CD4-positive, alpha-beta memory T cell (primary cell): ENCODE measurements around the gene SH3BGRL2. TPM values are rescaled to one million over a fixed set of nuclear protein-coding genes. Genes with fewer than 3 reads are reported as not detected.

Experiments
- CTCF ChIA-PET: fragments of 350-600 bp; sonication (Branson Sonifier 250); formaldehyde crosslinking; loops from one replicate; lab custom pipeline; 2021; ENCODE audit warnings: inconsistent platforms; ENCODE audit not compliant: partially characterized antibody; lab: Charles Lee
- POLR2A ChIA-PET: fragments of 350-600 bp; sonication (Branson Sonifier 250); formaldehyde crosslinking; loops from one replicate; lab custom pipeline; 2021; ENCODE audit not compliant: partially characterized antibody; lab: Charles Lee
- DNase-seq, 5 donors: peaks; one replicate each; pipeline versions ENCODE4 v3.0.0 to v3.0.0-alpha.2; 2020 to 2022; ENCODE audit warnings: mixed read lengths in 1 of 5
- H3K27ac ChIP-seq: one replicate; pipeline ENCODE4 v1.7.0; 2013; ENCODE audit warnings: low read depth, low read length
- H3K27me3 ChIP-seq: 2 replicates; pipeline ENCODE4 v1.7.0; 2013; ENCODE audit warnings: mild to moderate bottlenecking, low read length, moderate library complexity; ENCODE audit not compliant: insufficient read depth
- H3K36me3 ChIP-seq: 2 replicates; pipeline ENCODE4 v1.7.0; 2013; ENCODE audit warnings: mild to moderate bottlenecking, low read length, moderate library complexity; ENCODE audit not compliant: insufficient read depth
- H3K4me1 ChIP-seq: 2 replicates; pipeline ENCODE4 v1.7.0; 2013; ENCODE audit warnings: mild to moderate bottlenecking, low read length, moderate library complexity; ENCODE audit not compliant: insufficient read depth
- H3K4me3 ChIP-seq, 2 donors: one replicate each; pipeline ENCODE4 v1.7.0; 2013; ENCODE audit warnings: low read length in 2 of 2, mild to moderate bottlenecking in 1 of 2
- H3K9me3 ChIP-seq, 2 donors: one replicate each; pipeline ENCODE4 v1.7.0; 2013; ENCODE audit warnings: low read length in 2 of 2, control low read depth in 1 of 2; ENCODE audit not compliant: control insufficient read depth in 1 of 2
- H3K27ac Mint-ChIP-seq, 7 donors: one replicate each; pipeline ENCODE4 v1.8.0; 2020 to 2021; ENCODE audit warnings: mixed read lengths in 7 of 7, mild to moderate bottlenecking in 6 of 7, inconsistent platforms in 3 of 7, moderate library complexity in 3 of 7
- H3K27me3 Mint-ChIP-seq, 2 donors: one replicate each; pipeline ENCODE4 v1.8.0; 2020 to 2021; ENCODE audit warnings: mixed read lengths in 2 of 2
- H3K36me3 Mint-ChIP-seq, 2 donors: one replicate each; pipeline ENCODE4 v1.8.0; 2020 to 2021; ENCODE audit warnings: mixed read lengths in 2 of 2, inconsistent platforms in 1 of 2, mild to moderate bottlenecking in 1 of 2
- H3K4me1 Mint-ChIP-seq, 4 donors: one replicate each; pipeline ENCODE4 v1.8.0; 2020 to 2021; ENCODE audit warnings: mixed read lengths in 4 of 4, mild to moderate bottlenecking in 1 of 4
- H3K4me3 Mint-ChIP-seq, 8 donors: one replicate each; pipeline ENCODE4 v1.8.0; 2020 to 2021; ENCODE audit warnings: mixed read lengths in 8 of 8, mild to moderate bottlenecking in 7 of 8, moderate library complexity in 6 of 8, inconsistent platforms in 3 of 8
- H3K9me3 Mint-ChIP-seq, 8 donors: one replicate each; pipeline ENCODE4 v1.8.0; 2020 to 2021; ENCODE audit warnings: mixed read lengths in 8 of 8, mild to moderate bottlenecking in 5 of 8, inconsistent platforms in 3 of 8, moderate library complexity in 1 of 8
- intact Hi-C: fragments of 100-400 bp; cut with micrococcal nuclease; formaldehyde crosslinking; loops from one replicate; pipeline ENCODE4 v1.15.1; 2023
- polyA plus RNA-seq, 2 donors: library from polyadenylated mRNA; unstranded; fragments of 300-500 nt; fragmentation: Illumina TruSeq; gene quantifications; one replicate each; pipeline ENCODE4 v1.2.3, GENCODE V29; 2021
- total RNA-seq, 2 experiments: library from RNA; stranded (reverse); gene quantifications; one replicate each; pipeline ENCODE4 v1.2.3, GENCODE V29; 2021

Gene SH3BGRL2
- total and polyA plus RNA-seq, 4 experiments from 2014 or later, result 0.07 to 0.50 (median 0.28) TPM

GRCh38 chr6:79608334-79609224, 22.6 kb upstream of the SH3BGRL2 start:
- Mint-ChIP-seq H3K27me3 (no peaks in the 10 kb centered on the region), H3K4me1 (no peaks in the 10 kb centered on the region)
- CTCF ChIA-PET, result no interaction called here

GRCh38 chr6:79609225-79609595, 21.9 kb upstream of the SH3BGRL2 start:
- no peaks in the 10 kb centered on the region for H3K36me3 Mint-ChIP-seq
- H3K27me3 ChIP-seq, result no peaks in the 10 kb centered on the region
- H3K27me3 Mint-ChIP-seq, result no peaks in the 10 kb centered on the region
- intact Hi-C loops, result no loop called here
- no peaks in the 10 kb centered on the region for H3K4me1 ChIP-seq
- POLR2A ChIA-PET, result no interaction called here
- no peaks in the 10 kb centered on the region for H3K9me3 Mint-ChIP-seq
- no peak overlapping the region for H3K4me3 ChIP-seq
- H3K27ac ChIP-seq, result no peak overlapping the region
- H3K36me3 ChIP-seq, result no peaks in the 10 kb centered on the region
- H3K4me3 Mint-ChIP-seq, result no peak overlapping the region
- no peaks in the 10 kb centered on the region for H3K4me1 Mint-ChIP-seq
- DNase-seq, result no peak
- no peak overlapping the region for H3K27ac Mint-ChIP-seq
- CTCF ChIA-PET, result no interaction called here
- no peaks in the 10 kb centered on the region for H3K9me3 ChIP-seq

More at GRCh38 chr6:79608334-79609224, 22.6 kb upstream of the SH3BGRL2 start:
- no peaks in the 10 kb centered on the region for H3K36me3 ChIP-seq
- no peaks in the 10 kb centered on the region for H3K27me3 ChIP-seq
- H3K4me3 Mint-ChIP-seq, result no peak overlapping the region
- no peaks in the 10 kb centered on the region for H3K4me1 ChIP-seq
- POLR2A ChIA-PET, result no interaction called here
- no peak overlapping the region for H3K27ac Mint-ChIP-seq
- H3K4me3 ChIP-seq, result no peak overlapping the region
- no peaks in the 10 kb centered on the region for H3K36me3 Mint-ChIP-seq
- DNase-seq, result no peak
- intact Hi-C loops, result no loop called here
- no peaks in the 10 kb centered on the region for H3K9me3 Mint-ChIP-seq
- H3K27ac ChIP-seq, result no peak overlapping the region
- no peaks in the 10 kb centered on the region for H3K9me3 ChIP-seq

GRCh38 chr6:79610306-79611009, 20.7 kb upstream of the SH3BGRL2 start:
- Mint-ChIP-seq H3K27ac (no peak overlapping the region), H3K4me1 (no peaks in the 10 kb centered on the region), H3K9me3 (no peaks in the 10 kb centered on the region), H3K4me3 (no peak overlapping the region), H3K27me3 (no peaks in the 10 kb centered on the region), H3K36me3 (no peaks in the 10 kb centered on the region)
- H3K4me1 ChIP-seq, result no peaks in the 10 kb centered on the region
- no peak overlapping the region for H3K4me3 ChIP-seq
- no peaks in the 10 kb centered on the region for H3K36me3 ChIP-seq
- DNase-seq, result no peak
- intact Hi-C loops, result no loop called here
- no peaks in the 10 kb centered on the region for H3K27me3 ChIP-seq
- no peak overlapping the region for H3K27ac ChIP-seq
- H3K9me3 ChIP-seq, result no peaks in the 10 kb centered on the region
- ChIA-PET CTCF (no interaction called here), POLR2A (no interaction called here)

GRCh38 chr6:79612457-79612856, 18.7 kb upstream of the SH3BGRL2 start:
- H3K27ac Mint-ChIP-seq, result no peak overlapping the region
- intact Hi-C loops, result no loop called here
- POLR2A ChIA-PET, result no interaction called here

GRCh38 chr6:79612918-79613317, 18.2 kb upstream of the SH3BGRL2 start:
- Mint-ChIP-seq H3K27me3 (peaks cover 2 to 6% of the 10 kb centered on the region in 2 donors), H3K4me3 (no peak overlapping the region), H3K36me3 (no peaks in the 10 kb centered on the region), H3K4me1 (no peaks in the 10 kb centered on the region), H3K27ac (no peak overlapping the region), H3K9me3 (no peaks in the 10 kb centered on the region)
- CTCF ChIA-PET, result interaction anchor here (1.2 kb wide), 1 partner anchor 59 kb away, joined by 3 read pairs; no protein-coding TSS in a partner anchor
- intact Hi-C loops, result no loop called here
- Histone ChIP-seq H3K36me3 (no peaks in the 10 kb centered on the region), H3K27ac (no peak overlapping the region), H3K4me1 (no peaks in the 10 kb centered on the region), H3K9me3 (no peaks in the 10 kb centered on the region), H3K4me3 (no peak overlapping the region), H3K27me3 (peaks cover 4% of the 10 kb centered on the region)
- POLR2A ChIA-PET, result no interaction called here
- DNase-seq, result no peak

More at GRCh38 chr6:79612457-79612856, 18.7 kb upstream of the SH3BGRL2 start:
- no peaks in the 10 kb centered on the region for H3K4me1 Mint-ChIP-seq
- H3K36me3 ChIP-seq, result no peaks in the 10 kb centered on the region
- H3K4me1 ChIP-seq, result no peaks in the 10 kb centered on the region
- no peaks in the 10 kb centered on the region for H3K36me3 Mint-ChIP-seq
- no peaks in the 10 kb centered on the region for H3K9me3 ChIP-seq
- H3K27ac ChIP-seq, result no peak overlapping the region
- CTCF ChIA-PET, result interaction anchor here (1.2 kb wide), 1 partner anchor 59 kb away, joined by 3 read pairs; no protein-coding TSS in a partner anchor
- peaks cover 2 to 6% of the 10 kb centered on the region in 2 donors for H3K27me3 Mint-ChIP-seq
- H3K27me3 ChIP-seq, result peaks cover 2% of the 10 kb centered on the region
- no peak overlapping the region for H3K4me3 Mint-ChIP-seq
- no peak overlapping the region for H3K4me3 ChIP-seq
- H3K9me3 Mint-ChIP-seq, result no peaks in the 10 kb centered on the region
- DNase-seq, result no peak

- Mint-ChIP-seq H3K4me3 (no peak overlapping the region), H3K27ac (no peak overlapping the region), H3K36me3 (no peaks in the 10 kb centered on the region), H3K9me3 (no peaks in the 10 kb centered on the region), H3K27me3 (peaks cover 2 to 6% of the 10 kb centered on the region in 2 donors), H3K4me1 (no peaks in the 10 kb centered on the region)
- ChIA-PET POLR2A (no interaction called here), CTCF (no interaction called here)
- Histone ChIP-seq H3K27ac (no peak overlapping the region), H3K9me3 (no peaks in the 10 kb centered on the region), H3K4me1 (no peaks in the 10 kb centered on the region), H3K27me3 (peaks cover 4% of the 10 kb centered on the region), H3K4me3 (no peak overlapping the region), H3K36me3 (no peaks in the 10 kb centered on the region)
- DNase-seq, result no peak
- intact Hi-C loops, result no loop called here
Observed at GRCh38 chr6:79613912-79614311, 17.2 kb upstream of the SH3BGRL2 start.
